Right lobe of liver (tissue), 4 donors: ENCODE results near the gene KCNN1.

ENCODE experiments used
- CTCF ChIP-seq, 4 donors: fragments of 200-600 bp in 3 of 4; fragments of 450-650 bp in 1 of 4; IDR thresholded peaks; one replicate each; pipeline versions ENCODE4 v1.5.1 to v1.8.0; 2016 to 2022; ENCODE audit warnings: antibody characterized with exemption in 4 of 4, mild to moderate bottlenecking in 2 of 4
- POLR2A ChIP-seq: fragments of 450-650 bp; IDR thresholded peaks from one replicate; pipeline ENCODE4 v1.6.1; 2017; ENCODE audit warnings: antibody characterized with exemption, mild to moderate bottlenecking
- donor health status: DM: no; HTN: no; CAD: no.
- donor health status: DM: no; HTN: no; CAD: no.
- donor health status: DM: no; HTN: yes; CAD: no.

- no peak for TF ChIP-seq CTCF (IDR thresholded peaks at IDR 0.05)
- no peak for TF ChIP-seq POLR2A
Observed at GRCh38 chr19:18020212-18021085, 53.5 kb downstream of the KCNN1 start.
